ENCODE data around the gene DIAPH2.

DNA sequence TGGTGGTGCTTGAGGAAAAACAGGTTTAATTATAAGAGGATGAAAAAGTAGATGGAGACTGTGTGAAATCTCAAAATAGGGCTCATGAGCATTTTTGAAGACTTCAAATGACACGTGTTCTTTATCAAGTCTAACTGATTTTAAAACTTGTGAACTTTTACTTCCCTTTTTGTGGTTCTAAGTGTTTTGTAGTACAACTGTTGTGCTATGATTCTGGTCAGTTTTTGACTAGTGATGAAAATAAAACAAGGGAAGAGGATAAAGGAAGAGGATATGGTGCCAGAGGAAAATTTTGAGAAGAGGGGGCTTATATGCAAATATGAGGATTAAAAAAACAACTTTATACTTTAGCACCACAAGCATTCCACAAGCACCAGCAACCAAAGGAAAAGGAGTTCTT, 843.1 kb downstream of the DIAPH2 start:
- TF ChIP-seq, protein P1, sequence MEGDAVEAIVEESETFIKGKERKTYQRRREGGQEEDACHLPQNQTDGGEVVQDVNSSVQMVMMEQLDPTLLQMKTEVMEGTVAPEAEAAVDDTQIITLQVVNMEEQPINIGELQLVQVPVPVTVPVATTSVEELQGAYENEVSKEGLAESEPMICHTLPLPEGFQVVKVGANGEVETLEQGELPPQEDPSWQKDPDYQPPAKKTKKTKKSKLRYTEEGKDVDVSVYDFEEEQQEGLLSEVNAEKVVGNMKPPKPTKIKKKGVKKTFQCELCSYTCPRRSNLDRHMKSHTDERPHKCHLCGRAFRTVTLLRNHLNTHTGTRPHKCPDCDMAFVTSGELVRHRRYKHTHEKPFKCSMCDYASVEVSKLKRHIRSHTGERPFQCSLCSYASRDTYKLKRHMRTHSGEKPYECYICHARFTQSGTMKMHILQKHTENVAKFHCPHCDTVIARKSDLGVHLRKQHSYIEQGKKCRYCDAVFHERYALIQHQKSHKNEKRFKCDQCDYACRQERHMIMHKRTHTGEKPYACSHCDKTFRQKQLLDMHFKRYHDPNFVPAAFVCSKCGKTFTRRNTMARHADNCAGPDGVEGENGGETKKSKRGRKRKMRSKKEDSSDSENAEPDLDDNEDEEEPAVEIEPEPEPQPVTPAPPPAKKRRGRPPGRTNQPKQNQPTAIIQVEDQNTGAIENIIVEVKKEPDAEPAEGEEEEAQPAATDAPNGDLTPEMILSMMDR (IDR thresholded peaks at IDR 0.05), result no peak
- TF ChIP-seq POLR2A (IDR thresholded peaks at IDR 0.05), result no peak
